Erythroblast (primary cell): ENCODE results near the gene ILF2.

Experiments
- GATA1 ChIP-seq: IDR thresholded peaks from 2 replicates; pipeline ENCODE4 v1.6.1; 2011; ENCODE audit warnings: low read depth, mild to moderate bottlenecking, control low read depth, low read length, moderate library complexity
- POLR2A ChIP-seq: IDR thresholded peaks from 2 replicates; pipeline ENCODE4 v1.6.1; 2011; ENCODE audit warnings: mild to moderate bottlenecking, low read length

GRCh38 chr1:153670257-153670858, 435 bp downstream of the ILF2 start:
- no peak for TF ChIP-seq POLR2A
- no peak for TF ChIP-seq GATA1
